22Rv1 (cell line): ENCODE results near the gene PPP1CB.

ENCODE experiments used
- ZFX ChIP-seq: fragments of 450-650 bp; IDR thresholded peaks from 2 replicates; pipeline ENCODE4 v1.6.1; 2017; ENCODE audit warnings: antibody characterized with exemption, borderline replicate concordance
- TF ChIP-seq, protein P1 (sequence below): fragments of 450-650 bp; IDR thresholded peaks from 2 replicates; pipeline ENCODE4 v1.5.1; 2017; ENCODE audit warnings: mild to moderate bottlenecking

DNA sequence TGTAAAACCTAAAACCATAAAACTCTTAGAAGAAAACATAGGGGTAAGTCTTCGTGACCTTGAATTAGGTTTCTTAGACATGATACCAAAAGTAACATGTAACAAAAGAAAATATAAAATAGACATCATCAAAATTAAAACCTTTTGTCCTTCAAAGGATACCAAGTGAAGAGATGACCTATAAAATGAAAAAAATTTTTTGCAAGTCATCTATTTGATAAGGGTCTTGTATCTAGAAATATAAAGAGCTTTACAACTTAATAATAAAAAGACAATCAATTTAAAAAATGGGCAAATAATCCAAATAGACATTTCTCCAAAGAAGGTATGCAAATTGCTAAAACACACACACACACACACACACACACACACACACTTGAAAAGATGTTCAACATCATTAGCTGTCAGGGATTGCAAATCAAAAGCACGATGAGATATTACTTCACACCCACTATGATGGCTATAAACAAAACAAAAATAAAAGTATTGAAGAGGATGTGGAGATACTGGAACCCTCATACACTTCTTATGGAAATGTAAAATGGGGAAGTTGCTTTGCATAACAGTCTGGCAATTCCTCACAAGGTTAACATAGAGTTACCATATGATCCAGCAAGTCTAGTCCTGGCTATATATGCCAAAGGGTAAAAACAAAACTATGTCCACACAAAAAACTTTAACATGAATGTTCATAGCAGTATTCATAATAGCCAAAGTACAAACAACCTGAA, 82.3 kb downstream of the PPP1CB start:
- TF ChIP-seq, protein P1, sequence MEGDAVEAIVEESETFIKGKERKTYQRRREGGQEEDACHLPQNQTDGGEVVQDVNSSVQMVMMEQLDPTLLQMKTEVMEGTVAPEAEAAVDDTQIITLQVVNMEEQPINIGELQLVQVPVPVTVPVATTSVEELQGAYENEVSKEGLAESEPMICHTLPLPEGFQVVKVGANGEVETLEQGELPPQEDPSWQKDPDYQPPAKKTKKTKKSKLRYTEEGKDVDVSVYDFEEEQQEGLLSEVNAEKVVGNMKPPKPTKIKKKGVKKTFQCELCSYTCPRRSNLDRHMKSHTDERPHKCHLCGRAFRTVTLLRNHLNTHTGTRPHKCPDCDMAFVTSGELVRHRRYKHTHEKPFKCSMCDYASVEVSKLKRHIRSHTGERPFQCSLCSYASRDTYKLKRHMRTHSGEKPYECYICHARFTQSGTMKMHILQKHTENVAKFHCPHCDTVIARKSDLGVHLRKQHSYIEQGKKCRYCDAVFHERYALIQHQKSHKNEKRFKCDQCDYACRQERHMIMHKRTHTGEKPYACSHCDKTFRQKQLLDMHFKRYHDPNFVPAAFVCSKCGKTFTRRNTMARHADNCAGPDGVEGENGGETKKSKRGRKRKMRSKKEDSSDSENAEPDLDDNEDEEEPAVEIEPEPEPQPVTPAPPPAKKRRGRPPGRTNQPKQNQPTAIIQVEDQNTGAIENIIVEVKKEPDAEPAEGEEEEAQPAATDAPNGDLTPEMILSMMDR = no peak
- no peak for TF ChIP-seq ZFX
